ENCODE measurements around the gene CD22. TPM values are rescaled to one million over a fixed set of nuclear protein-coding genes. Genes with fewer than 3 reads are reported as not detected.

Gene CD22
- total and polyA plus RNA-seq, 2 of the 13 experiments (the other 11 are each of a cell fraction or from before 2014, with no cell fraction given) = 0.71 to 1.7 TPM

DNA sequence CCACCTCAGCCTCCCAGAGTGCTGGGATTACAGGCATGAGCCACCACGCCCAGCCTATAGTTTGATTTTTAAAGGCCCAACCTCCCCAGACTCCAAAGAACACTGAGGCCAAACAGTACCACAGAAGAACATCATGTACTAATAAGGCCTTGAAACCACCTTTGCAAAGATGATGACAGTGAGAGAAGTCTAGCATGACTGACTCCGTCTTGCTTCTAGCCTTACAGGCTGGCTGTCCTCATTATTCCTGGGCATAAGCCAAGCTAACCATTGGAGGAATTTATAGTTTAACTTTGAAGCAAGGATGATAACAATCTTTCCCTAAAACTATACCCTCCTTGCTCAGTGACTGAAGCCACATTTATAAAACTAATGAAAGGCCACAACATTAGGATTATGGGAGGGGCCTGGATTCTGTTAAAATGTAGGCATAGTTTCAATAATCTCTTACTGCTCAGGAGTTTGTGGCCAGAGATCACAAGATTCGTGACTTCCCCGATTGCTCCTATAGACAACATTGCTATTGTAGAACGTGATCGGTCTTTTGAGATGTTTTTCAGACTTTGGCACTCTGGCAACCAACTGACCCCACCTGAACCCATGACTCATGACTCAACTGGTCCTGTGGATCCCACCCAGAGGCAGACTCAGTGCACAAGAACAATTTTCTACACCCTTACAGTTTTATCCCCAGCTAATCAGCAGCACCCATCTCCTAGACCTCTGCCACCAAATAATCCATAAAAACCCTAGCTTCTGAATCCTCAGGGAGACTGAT, 59.5 kb downstream of the CD22 start (continued):
- TF ChIP-seq HINFP (CRISPR knock-in tag; IDR thresholded peaks at IDR 0.05; ENCODE audit: low read depth) (no peak), RARA (CRISPR knock-in tag; IDR thresholded peaks at IDR 0.05) (peak; percentile 92), NR2F6 (IDR thresholded peaks at IDR 0.05) (no peak), NR2F6 (CRISPR knock-in tag; IDR thresholded peaks at IDR 0.05) (peak; percentile 43), JDP2 (CRISPR knock-in tag; IDR thresholded peaks at IDR 0.05; ENCODE audit: borderline replicate concordance) (no peak), POGZ (CRISPR knock-in tag; IDR thresholded peaks at IDR 0.05) (peak; percentile 40; the same call in 1 of the 2 replicates), RXRB (CRISPR knock-in tag; IDR thresholded peaks at IDR 0.05; ENCODE audit: borderline replicate concordance) (peak; percentile 94), ZNF317 (CRISPR knock-in tag; IDR thresholded peaks at IDR 0.05) (peak; percentile 58; the same call in 1 of the 2 replicates), ZNF10 (CRISPR knock-in tag; IDR thresholded peaks at IDR 0.05; ENCODE audit: borderline replicate concordance, low read depth) (no peak), ERF (CRISPR knock-in tag; IDR thresholded peaks at IDR 0.05) (0 out of 2 replicates have a peak, but pooled peaks have one; percentile 20), PRDM10 (CRISPR knock-in tag; IDR thresholded peaks at IDR 0.05; ENCODE audit: low read depth) (0 out of 2 replicates have a peak, but pooled peaks have one; percentile 34), SIX4 (CRISPR knock-in tag; IDR thresholded peaks at IDR 0.05) (no peak), HMGA1 (CRISPR knock-in tag; conservative IDR thresholded peaks at IDR 0.05) (no peak), ZNF496 (CRISPR knock-in tag; IDR thresholded peaks at IDR 0.05; ENCODE audit: insufficient replicate concordance) (no peak), MBNL3 (CRISPR knock-in tag; conservative IDR thresholded peaks at IDR 0.05) (no peak), TCF12 (IDR thresholded peaks at IDR 0.05) (no peak), TCF12 (CRISPR knock-in tag; IDR thresholded peaks at IDR 0.05) (peak; percentile 50; the same call in 1 of the 2 replicates), SOX5 (CRISPR knock-in tag; IDR thresholded peaks at IDR 0.05; ENCODE audit: borderline replicate concordance) (peak; percentile 62; the same call in 1 of the 2 replicates), KMT2A (CRISPR knock-in tag; IDR thresholded peaks at IDR 0.05) (no peak), SUZ12 (IDR thresholded peaks at IDR 0.05; ENCODE audit: low read depth, low read length) (no peak), HNF4G (IDR thresholded peaks at IDR 0.05; ENCODE audit: borderline replicate concordance, low read depth, low read length) (peak; percentile 52; the same call in 1 of the 2 replicates), HNF4G (CRISPR knock-in tag; IDR thresholded peaks at IDR 0.05; ENCODE audit: borderline replicate concordance, low read depth) (no peak), ZNF605 (CRISPR knock-in tag; IDR thresholded peaks at IDR 0.05) (no peak), SRSF4 (IDR thresholded peaks at IDR 0.05; ENCODE audit: low read depth, low read length, poor library complexity, severe bottlenecking) (no peak), FOXO1 (CRISPR knock-in tag; IDR thresholded peaks at IDR 0.05) (peak; percentile 64; the same call in 1 of the 2 replicates), NCOA2 (CRISPR knock-in tag; IDR thresholded peaks at IDR 0.05) (peak; percentile 57; the same call in 1 of the 2 replicates)
- TF ChIP-seq, protein P1, sequence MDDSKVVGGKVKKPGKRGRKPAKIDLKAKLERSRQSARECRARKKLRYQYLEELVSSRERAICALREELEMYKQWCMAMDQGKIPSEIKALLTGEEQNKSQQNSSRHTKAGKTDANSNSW (CRISPR knock-in tag; IDR thresholded peaks at IDR 0.05; ENCODE audit: borderline replicate concordance) = no peak

All from HepG2 (cell line).